Muscle of back (tissue), 11 donors: Measurements from ENCODE around the gene ACTL8. TPM values are rescaled to one million over a fixed set of nuclear protein-coding genes. Genes with fewer than 3 reads are reported as not detected.

Experiments used
- DNase-seq, 3 donors: peaks; one replicate each; pipeline versions ENCODE4 v3.0.0 to v3.0.0-alpha.2; 2013
- polyA plus RNA-seq, 10 donors: library from polyadenylated mRNA; unstranded; fragments of 120-200 nt; gene quantifications; one replicate each; pipeline ENCODE4 v1.2.1, GENCODE V29; 2013; ENCODE audit not compliant: insufficient read length in 10 of 10

ACTL8 gene
- polyA plus RNA-seq, 10 donors, result 0.12 TPM; not detected in 9

DNA sequence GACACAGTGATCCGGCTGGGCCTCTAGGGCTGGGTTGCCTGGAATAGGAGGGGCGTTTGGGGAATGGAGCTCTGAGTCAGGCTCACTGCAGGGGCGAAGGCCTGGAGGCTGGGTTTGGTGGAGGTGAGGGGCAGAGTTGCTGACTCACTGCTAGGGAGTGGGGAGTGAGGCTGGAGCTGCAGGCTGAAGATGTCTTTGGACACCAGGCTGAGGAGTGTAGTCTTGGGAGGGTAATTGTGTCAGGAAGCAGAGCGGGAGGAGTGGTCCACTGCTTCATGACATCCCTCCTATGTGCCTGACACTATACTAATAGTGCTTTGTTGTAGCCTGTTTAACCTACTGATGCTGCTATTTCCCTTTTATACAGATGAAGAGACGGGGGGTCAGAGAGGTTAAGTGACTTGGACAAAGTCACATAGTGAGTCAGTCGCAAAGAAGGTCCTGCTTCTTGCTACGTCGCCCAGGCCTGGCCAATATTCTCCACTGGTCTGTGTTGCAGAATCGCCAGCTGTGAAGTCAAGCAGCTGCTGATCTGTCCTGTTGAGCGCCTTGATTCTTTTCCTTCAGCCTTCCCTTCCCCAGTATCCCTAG, 13.6 kb downstream of the ACTL8 start:
- DNase-seq, result peak in 2 of 3 donors; percentile 22 to 53

DNA sequence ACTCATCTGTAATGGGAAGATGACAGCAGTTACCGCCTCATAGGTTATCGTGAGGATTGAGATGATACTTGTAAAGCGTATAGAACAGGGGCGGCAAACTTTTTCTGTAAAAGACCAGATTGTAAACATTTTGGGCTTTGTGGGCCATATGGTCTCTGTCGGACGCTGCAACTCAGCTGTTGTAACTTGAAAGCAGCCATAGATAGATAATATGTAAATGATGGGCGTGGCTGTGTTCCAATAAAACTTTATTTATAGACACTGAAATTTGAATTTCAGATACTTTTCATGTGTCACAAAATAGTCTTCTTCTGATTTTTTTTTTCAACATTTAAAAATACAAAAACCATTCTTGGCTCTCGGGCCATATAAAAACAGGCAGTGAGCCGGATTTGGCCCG, 15.8 kb downstream of the ACTL8 start:
- DNase-seq, result no peak

DNA sequence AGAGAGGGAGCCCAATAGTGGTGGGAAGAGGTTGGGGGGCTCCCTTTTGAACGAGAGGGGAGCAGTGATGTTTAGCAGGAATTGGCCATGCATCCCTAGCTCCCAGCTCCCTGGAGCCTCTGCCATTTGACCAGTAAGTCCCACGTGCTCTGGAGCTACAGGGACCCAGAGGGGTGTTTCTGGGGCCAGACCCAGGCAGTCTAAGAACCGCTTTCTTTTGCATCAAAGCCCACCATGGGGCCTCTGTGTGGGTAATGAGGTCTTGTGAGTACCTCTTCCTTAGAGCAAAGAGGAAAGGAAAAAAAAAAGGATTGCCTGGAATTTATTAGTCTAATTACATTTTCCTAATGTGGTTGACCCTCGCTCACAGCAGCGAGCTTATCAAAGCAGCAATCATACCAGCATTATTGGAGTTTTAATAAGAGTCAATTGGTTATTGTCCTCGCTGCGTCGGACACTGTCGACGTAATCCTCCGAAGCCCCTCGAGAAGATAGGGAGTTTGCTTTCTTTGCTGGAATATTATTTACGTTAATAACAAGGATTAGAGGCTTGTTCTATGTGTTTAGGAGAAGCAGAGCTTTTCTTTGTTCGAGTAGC, 17.6 kb downstream of the ACTL8 start:
- no peak for DNase-seq

DNA sequence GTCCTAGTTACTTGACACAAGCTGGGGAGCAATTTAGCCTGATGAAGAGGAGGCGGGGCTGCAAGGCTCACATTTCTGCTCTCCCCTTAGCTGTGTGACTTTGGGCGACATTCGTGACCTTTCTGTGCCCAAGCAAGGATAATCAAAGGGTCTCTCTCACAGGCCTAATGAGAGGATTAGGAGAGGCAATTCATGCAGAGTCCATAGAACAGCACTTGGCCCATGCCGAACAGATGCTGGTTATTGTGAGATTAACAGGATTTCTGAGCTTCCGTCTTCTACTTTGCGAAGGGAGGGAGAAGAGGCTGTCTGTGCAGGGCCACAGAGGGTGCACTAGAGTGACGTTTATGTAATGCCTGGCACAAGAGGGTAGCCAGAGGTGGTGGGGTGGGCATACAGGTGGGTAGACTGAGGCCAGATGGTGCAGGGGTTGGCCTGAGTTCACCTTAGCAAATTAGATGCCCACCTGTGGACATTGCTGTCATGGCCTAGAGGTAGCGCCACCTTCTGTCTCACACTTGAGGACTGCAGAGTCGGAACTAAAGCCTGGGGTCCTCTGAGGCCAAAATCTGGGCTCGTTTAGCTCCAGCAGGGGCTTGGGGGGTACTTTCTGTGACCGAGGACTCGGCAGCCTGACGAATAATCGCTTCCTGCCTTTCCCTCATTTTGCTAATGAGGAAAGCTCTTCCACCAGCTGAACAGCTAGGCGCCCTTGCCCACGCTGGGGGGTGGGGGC, 18.6 kb downstream of the ACTL8 start:
- no peak for DNase-seq

- DNase-seq, result no peak
These were observed 19.3 kb downstream of the ACTL8 start for GRCh38 chr1:17774452-17774851.

- DNase-seq, result no peak
These were observed 20.7 kb downstream of the ACTL8 start for GRCh38 chr1:17775796-17776195.

- DNase-seq, result no peak
These were observed 21.3 kb downstream of the ACTL8 start for GRCh38 chr1:17776426-17776825.

DNA sequence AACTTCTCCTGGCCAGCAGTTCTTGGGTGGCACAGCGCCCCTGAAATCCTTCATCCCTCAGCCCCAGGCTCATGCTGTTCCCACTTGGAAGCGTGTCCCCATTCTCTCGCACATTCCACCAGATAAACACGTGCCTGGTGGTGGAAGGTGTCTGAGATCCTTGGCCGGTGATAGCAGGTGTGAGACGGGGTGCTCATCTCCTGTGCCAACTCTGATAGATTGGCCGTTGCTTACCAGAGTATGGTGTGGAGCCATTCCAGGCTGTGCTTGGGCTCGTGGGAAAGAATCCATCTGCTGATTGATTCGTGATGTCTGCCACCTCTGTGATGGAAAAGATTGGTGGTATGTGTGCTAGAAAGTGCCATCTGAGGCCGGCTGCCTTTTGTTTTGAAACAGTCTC, 22.2 kb downstream of the ACTL8 start:
- DNase-seq, result no peak

DNA sequence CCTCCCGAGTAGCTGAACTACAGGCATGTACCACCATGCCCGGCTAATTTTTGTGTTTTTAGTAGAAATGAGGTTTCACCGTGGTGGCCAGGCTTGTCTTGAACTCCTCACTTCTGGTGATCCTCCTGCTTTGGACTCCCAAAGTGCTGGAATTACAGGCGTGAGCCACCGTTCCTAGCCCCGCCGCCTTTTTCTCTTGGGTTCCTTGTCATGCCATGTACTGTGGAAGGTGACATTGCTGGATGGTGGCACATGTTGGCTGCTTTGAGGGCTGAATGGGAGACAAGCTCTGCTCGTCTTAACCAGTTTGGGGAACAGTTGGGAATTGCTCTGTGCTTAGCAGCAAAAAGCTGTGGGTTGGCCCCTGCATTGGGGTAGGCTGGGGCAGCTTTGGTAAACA, 22.7 kb downstream of the ACTL8 start:
- DNase-seq, result no peak

DNA sequence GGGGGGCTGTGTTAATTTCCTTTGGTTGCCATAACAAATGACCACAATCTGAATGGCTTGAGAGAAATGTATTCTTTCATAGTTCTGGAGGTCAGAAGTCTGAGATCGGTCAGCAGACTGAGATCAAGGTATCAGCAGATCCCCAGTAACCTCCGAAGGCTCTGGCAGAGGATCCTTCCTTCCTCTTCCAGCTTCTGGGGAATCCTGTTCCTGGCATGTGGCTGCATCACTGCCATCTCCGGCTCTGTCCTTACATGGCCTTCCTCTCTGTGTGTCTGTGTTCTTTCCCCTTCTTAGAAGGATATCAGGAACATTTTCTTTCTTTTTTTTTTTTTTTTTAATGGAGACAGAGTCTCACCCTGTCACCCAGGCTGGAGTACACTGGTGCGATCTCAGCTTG, 25.8 kb downstream of the ACTL8 start:
- no peak for DNase-seq

- no peak for DNase-seq
These were observed 34.8 kb downstream of the ACTL8 start for GRCh38 chr1:17789926-17790325.

DNA sequence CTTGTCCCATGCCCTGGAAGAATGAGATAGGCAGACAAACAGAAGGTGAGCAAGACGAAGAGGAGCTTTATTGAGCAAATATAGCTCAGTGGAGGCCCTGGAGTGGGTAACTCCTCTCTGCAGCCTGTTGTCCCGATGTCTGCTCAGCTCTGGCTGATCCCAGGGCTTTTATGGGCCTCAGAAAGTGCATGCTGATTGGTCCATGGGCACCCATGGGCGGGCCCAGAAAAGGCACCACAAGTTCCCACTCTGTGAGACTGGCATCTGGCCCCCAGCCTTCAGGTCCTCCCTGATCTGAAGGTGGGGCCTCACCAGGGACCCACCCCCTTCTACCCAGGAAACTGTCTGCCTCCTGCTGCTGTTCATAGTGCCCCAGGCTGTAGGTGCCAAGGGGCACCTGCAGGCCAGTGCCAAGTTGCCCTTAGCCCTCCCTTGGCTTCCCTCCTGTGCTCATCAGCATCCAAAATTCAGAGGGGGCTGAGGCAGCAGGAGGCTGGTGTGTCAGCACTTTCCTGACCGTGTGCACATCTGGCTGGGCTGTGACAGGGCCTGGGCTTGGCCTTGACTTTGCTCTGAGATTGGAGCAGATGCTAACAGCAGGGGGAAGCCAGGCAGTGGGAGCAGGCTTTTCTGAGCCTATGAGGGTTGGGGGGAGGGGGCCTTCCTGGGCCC, 35.4 kb downstream of the ACTL8 start:
- DNase-seq, result peak in 1 of 3 donors; percentile 28

DNA sequence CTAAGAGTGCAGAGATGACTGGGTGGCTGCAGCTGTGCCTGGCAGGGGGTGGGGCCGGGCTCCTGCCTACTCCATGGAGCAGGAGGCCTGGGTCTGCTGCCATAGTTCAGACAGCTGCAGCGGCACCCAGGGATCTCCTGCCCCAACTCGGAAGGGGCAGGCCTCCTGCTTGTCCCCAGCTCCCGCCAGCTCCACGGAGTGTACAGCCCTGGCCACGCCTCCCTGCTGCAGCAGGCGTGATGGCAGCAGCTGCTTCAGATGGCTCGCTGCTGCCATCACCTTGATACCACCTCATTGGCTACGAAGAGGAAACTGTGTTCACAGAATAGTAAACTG, 35.9 kb downstream of the ACTL8 start:
- no peak for DNase-seq

GRCh38 chr1:17791480-17791879, 36.3 kb downstream of the ACTL8 start:
- no peak for DNase-seq

DNA sequence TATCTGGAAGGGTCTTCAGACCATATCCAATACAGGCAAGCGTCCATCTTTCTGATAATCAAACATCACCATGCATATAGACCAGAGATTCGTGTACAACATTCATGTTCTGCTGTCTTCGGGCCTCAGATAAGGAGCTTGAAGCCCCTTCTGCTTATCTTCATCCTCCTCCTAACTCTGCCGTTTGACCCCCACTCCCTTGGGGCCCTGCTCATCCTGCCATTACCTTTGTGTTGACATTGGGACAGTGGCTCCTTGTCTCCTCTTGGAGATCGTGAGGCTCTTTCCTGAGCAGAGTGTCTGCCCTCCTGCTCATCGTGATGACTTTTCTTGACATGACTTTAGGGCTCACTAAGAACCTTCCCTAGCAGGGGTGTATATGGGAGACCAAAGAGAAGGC, 37.3 kb downstream of the ACTL8 start:
- DNase-seq, result no peak

- DNase-seq, result no peak
These were observed 40.1 kb downstream of the ACTL8 start for GRCh38 chr1:17795081-17795809.

GRCh38 chr1:17795836-17796645, 40.9 kb downstream of the ACTL8 start:
- DNase-seq, result no peak

- DNase-seq, result no peak
These were observed 42.3 kb downstream of the ACTL8 start for GRCh38 chr1:17797478-17797877.

DNA sequence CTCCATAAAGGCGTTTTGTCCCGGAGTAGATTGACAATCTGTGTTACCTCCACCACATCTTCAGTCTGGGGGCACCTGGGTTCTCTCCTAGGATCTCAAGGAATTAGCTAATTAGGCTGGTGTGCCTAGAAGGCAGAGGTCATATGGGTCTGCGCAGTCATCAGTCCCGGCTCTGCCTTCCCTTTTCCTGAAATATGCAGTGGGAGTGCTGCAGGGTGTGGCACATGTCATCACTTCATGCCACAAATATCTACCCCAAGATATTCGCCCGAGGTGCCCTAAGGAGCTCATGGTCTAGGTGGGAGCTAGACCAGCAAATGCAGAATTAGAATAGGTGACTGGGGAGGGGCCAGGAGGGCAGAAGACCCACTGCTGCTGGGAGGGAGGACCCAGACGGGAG, 42.9 kb downstream of the ACTL8 start:
- DNase-seq, result no peak

- DNase-seq, result no peak
These were observed 43.8 kb downstream of the ACTL8 start for GRCh38 chr1:17798799-17799382.

GRCh38 chr1:17799642-17800041, 44.5 kb downstream of the ACTL8 start:
- DNase-seq, result no peak
